HCT116 (cell line): Measurements from ENCODE around the gene MBTPS1. TPM values are rescaled to one million over a fixed set of nuclear protein-coding genes. Genes with fewer than 3 reads are reported as not detected.

Experiments used
- ATAC-seq: fragments of 200-7000 bp; cut with Tn5 transposase; 2 replicates; pipeline ENCODE4 v1.9.1; 2020; ENCODE audit warnings: mild to moderate bottlenecking, moderate library complexity
- BruUV-seq: library from RNA; stranded (reverse); fragments of 400-500 nt; replicated peaks from 2 replicates; lab custom pipeline; 2021; lab: Mats Ljungman, UMichigan
- CTCF ChIA-PET: fragments of 300-600 bp; sonication (Branson Sonifier 250); formaldehyde crosslinking; loops from one replicate; lab custom pipeline; 2021; ENCODE audit warnings: antibody characterized with exemption; lab: Charles Lee
- POLR2A ChIA-PET: fragments of 300-600, 350-600 bp; sonication (Branson Sonifier 250); formaldehyde crosslinking; loops from one replicate; lab custom pipeline; 2021; ENCODE audit warnings: antibody characterized with exemption; lab: Charles Lee
- RAD21 ChIA-PET, 2 experiments: fragments of 300-600 bp; sonication (Branson Sonifier 250); formaldehyde crosslinking; loops; one replicate each; lab custom pipeline; 2023; ENCODE audit warnings: low total read pairs in 2 of 2; ENCODE audit not compliant: uncharacterized antibody in 2 of 2, unreplicated experiment in 2 of 2, low non-redundant PET in 1 of 2; lab: Charles Lee
- DNase-seq: peaks from one replicate; pipeline ENCODE4 v3.0.0-alpha.2; 2010; ENCODE audit warnings: low read depth, low spot score
- H2AFZ ChIP-seq: fragments of 200-600 bp; shearing (Covaris generic), sonication (generic); 2 replicates; pipeline ENCODE4 v1.6.1; 2017; ENCODE audit warnings: low read depth, mixed run types, mixed read lengths, antibody characterized with exemption, low read length; ENCODE audit not compliant: poor library complexity, severe bottlenecking
- H3K27ac ChIP-seq: 2 replicates; pipeline ENCODE4 v1.5.1; 2012; ENCODE audit warnings: low read depth, low read length
- H3K27me3 ChIP-seq: fragments of 200-600 bp; sonication (generic); 2 replicates; pipeline ENCODE4 v1.6.1; 2016; ENCODE audit warnings: mixed run types, low read length, mixed read lengths; ENCODE audit not compliant: insufficient read depth
- H3K36me3 ChIP-seq, 2 experiments: fragments of 200-500 bp in 1 of 2; fragments of 200-600 bp in 1 of 2; sonication (Bioruptor generic) in 1 of 2; sonication (generic) in 1 of 2; 2 replicates each; pipeline versions ENCODE4 v1.5.1 to v1.6.1; 2014 to 2016; ENCODE audit warnings: low read length in 2 of 2, inconsistent platforms in 1 of 2, mixed read lengths in 1 of 2, mixed run types in 1 of 2; ENCODE audit not compliant: insufficient read depth in 2 of 2, control insufficient read depth in 1 of 2
- H3K4me1 ChIP-seq, 2 experiments: fragments of 200-600 bp in 1 of 2; sonication (generic) in 1 of 2; 2 replicates each; pipeline versions ENCODE4 v1.5.1 to v1.6.1; 2012 to 2017; ENCODE audit warnings: low read length in 2 of 2, inconsistent platforms in 1 of 2, mild to moderate bottlenecking in 1 of 2, mixed read lengths in 1 of 2, mixed run types in 1 of 2, moderate library complexity in 1 of 2; ENCODE audit not compliant: insufficient read depth in 2 of 2, control insufficient read depth in 1 of 2
- H3K4me2 ChIP-seq: fragments of 200-600 bp; sonication (generic); 2 replicates; pipeline ENCODE4 v1.6.1; 2017; ENCODE audit warnings: mixed run types, low read length, mixed read lengths
- H3K4me3 ChIP-seq, 2 experiments: fragments of 200-600 bp in 1 of 2; sonication (generic) in 1 of 2; replicated peaks in 1 of 2; 2 replicates each; pipeline ENCODE4 v1.5.1; 2011 to 2016; ENCODE audit warnings: low read length in 2 of 2, control low read depth in 1 of 2, low read depth in 1 of 2, mild to moderate bottlenecking in 1 of 2, mixed read lengths in 1 of 2, mixed run types in 1 of 2
- H3K79me2 ChIP-seq: fragments of 200-600 bp; sonication (generic); 2 replicates; pipeline ENCODE4 v1.6.1; 2017; ENCODE audit warnings: mild to moderate bottlenecking, mixed run types, low read length, moderate library complexity, mixed read lengths; ENCODE audit not compliant: insufficient read depth
- H3K9ac ChIP-seq: fragments of 200-600 bp; sonication (generic); 2 replicates; pipeline ENCODE4 v1.6.1; 2016; ENCODE audit warnings: low read length, mixed read lengths
- H3K9me2 ChIP-seq: fragments of 200-600 bp; sonication (generic), shearing (Covaris generic); 2 replicates; pipeline ENCODE4 v1.6.1; 2017; ENCODE audit warnings: mixed run types, mild to moderate bottlenecking, moderate library complexity; ENCODE audit not compliant: insufficient read depth
- H3K9me3 ChIP-seq, 2 experiments: fragments of 200-500 bp in 1 of 2; fragments of 200-600 bp in 1 of 2; sonication (Bioruptor generic) in 1 of 2; sonication (generic) in 1 of 2; 2 replicates each; pipeline ENCODE4 v1.6.1; 2014 to 2017; ENCODE audit warnings: low read length in 2 of 2, mixed read lengths in 2 of 2, inconsistent platforms in 1 of 2, low read depth in 1 of 2, mild to moderate bottlenecking in 1 of 2, mixed run types in 1 of 2, moderate library complexity in 1 of 2; ENCODE audit not compliant: control insufficient read depth in 1 of 2, insufficient read depth in 1 of 2
- H4K20me1 ChIP-seq: fragments of 200-600 bp; sonication (generic), shearing (Covaris generic); 2 replicates; pipeline ENCODE4 v1.6.1; 2017; ENCODE audit warnings: mixed run types, mild to moderate bottlenecking, moderate library complexity; ENCODE audit not compliant: insufficient read depth
- CBX3 ChIP-seq: IDR thresholded peaks from 2 replicates; pipeline ENCODE4 v1.6.1; 2012; ENCODE audit warnings: low read depth
- EGR1 ChIP-seq: IDR thresholded peaks from 2 replicates; pipeline ENCODE4 v1.6.1; 2012; ENCODE audit warnings: low read depth
- EZH2 ChIP-seq: fragments of 200-600 bp; sonication (generic); IDR thresholded peaks from 2 replicates; pipeline ENCODE4 v1.6.1; 2017; ENCODE audit warnings: antibody characterized with exemption, mixed run types
- POLR2A ChIP-seq: IDR thresholded peaks from 2 replicates; pipeline ENCODE4 v1.7.0; 2011; ENCODE audit warnings: borderline replicate concordance; ENCODE audit not compliant: insufficient read depth, insufficient read length; ENCODE audit errors: extremely low read depth
- POLR2AphosphoS5 ChIP-seq: IDR thresholded peaks from 2 replicates; pipeline ENCODE4 v1.6.1; 2011; ENCODE audit warnings: mild to moderate bottlenecking, low read depth, low read length, moderate library complexity
- RAD21 ChIP-seq: IDR thresholded peaks from 2 replicates; pipeline ENCODE4 v1.6.1; 2012; ENCODE audit warnings: low read depth, mild to moderate bottlenecking
- SP1 ChIP-seq: IDR thresholded peaks from 2 replicates; pipeline ENCODE4 v1.6.1; 2012; ENCODE audit warnings: low read depth
- SRF ChIP-seq: IDR thresholded peaks from 2 replicates; pipeline ENCODE4 v1.6.1; 2012; ENCODE audit warnings: low read depth
- TCF7L2 ChIP-seq: IDR thresholded peaks from 2 replicates; pipeline ENCODE4 v1.7.0; 2011; ENCODE audit warnings: borderline replicate concordance, inconsistent platforms; ENCODE audit not compliant: insufficient read depth, insufficient read length; ENCODE audit errors: extremely low read depth
- ZFX ChIP-seq: fragments of 450-650 bp; IDR thresholded peaks from 2 replicates; pipeline ENCODE4 v1.6.1; 2017
- intact Hi-C: fragments of 100-400 bp; cut with micrococcal nuclease; formaldehyde crosslinking; loops from 2 replicates; pipeline ENCODE4 v1.10.0; 2022
- total RNA-seq: library from RNA; stranded (reverse); gene quantifications from one replicate; pipeline ENCODE4 v1.2.1, GENCODE V29; 2021; ENCODE audit not compliant: unreplicated experiment
- TF ChIP-seq, protein P1 (sequence below): IDR thresholded peaks from 2 replicates; pipeline ENCODE4 v1.6.1; 2012

Gene MBTPS1
- total RNA-seq, 1 experiment from 2014 or later, result 111 TPM

DNA sequence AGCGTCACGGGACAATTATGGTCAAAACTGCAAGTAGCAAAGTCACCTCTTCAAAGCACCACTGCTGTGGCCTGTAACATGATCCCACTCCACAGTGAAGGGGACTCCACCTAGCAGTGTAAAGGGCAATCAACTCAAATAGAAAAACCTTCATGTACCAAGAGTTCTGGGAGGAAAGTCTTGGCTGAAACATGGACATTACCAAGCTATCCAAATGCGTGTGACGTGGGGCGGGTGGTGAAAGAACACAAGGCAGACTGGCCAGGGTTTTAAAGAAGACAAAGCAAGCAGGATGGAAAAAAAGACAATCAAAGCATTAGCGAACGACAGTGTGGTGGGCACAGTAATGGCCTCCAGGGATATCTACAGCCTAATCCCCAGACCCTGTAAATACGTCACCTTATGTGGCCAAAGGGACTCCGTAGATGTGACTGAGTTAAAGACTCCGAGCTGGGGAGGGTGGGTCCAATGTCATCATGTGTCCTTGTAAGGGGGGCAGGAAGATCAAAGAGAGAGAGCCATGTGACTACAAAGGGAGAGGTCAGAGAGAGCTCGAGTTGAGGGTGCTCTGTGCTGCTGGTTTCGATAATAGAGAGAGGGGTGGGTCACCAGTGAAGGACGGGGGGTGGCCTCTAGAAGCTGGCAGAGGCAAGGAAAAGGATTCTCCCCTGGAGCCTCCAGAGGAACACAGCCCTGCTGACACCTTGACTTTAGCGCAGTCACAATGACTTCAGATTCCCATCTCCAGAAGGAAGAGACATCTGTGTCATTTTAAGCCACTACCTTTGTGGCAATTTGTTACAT is 22.3 kb upstream of the MBTPS1 start:
- BruUV-seq, result no TSS peak
- peaks cover 26 to 39% of the 10 kb centered on the region in 2 experiments for H3K4me1 ChIP-seq
- no peak for TF ChIP-seq EZH2
- TF ChIP-seq POLR2AphosphoS5, result no peak
- no peak for TF ChIP-seq EGR1
- 0 out of 2 replicates have a peak, but pooled peaks have one; percentile 70 for TF ChIP-seq SRF
- peak; percentile 92 for TF ChIP-seq TCF7L2
- no peak for TF ChIP-seq POLR2A
- peak; percentile 54; the same call in 1 of the 2 replicates for TF ChIP-seq SP1
- no peak for TF ChIP-seq RAD21
- TF ChIP-seq ZFX, result no peak
- TF ChIP-seq CBX3, result peak; percentile 58; the same call in 1 of the 2 replicates
- TF ChIP-seq, protein P1, sequence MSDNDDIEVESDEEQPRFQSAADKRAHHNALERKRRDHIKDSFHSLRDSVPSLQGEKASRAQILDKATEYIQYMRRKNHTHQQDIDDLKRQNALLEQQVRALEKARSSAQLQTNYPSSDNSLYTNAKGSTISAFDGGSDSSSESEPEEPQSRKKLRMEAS, result peak; percentile 15; the same call in 1 of the 2 replicates
- TF ChIP-seq, all 23 proteins: peak for 5
- DNase-seq (peak; percentile 54), ATAC-seq (peak; percentile 74)
- POLR2A ChIA-PET, result no interaction called here
- CTCF ChIA-PET, result no interaction called here
- peak overlapping the region; percentile 10 for H3K27ac ChIP-seq
- intact Hi-C loops, result no loop called here
- H3K9me3 ChIP-seq, result no peaks in the 10 kb centered on the region
- no peaks in the 10 kb centered on the region for H3K27me3 ChIP-seq
- no peaks in the 10 kb centered on the region; the same call in 1 of the 2 replicates for H4K20me1 ChIP-seq
- H3K4me3 ChIP-seq, result peak overlapping the region in 1 of 2 experiments; percentile 38; a peak in 2 of 4 replicates
- no peaks in the 10 kb centered on the region for H3K9me2 ChIP-seq
- RAD21 ChIA-PET, result interaction anchor here in 1 of 2 experiments (0.6 kb wide), 1 partner anchor 138 kb away, joined by 3 read pairs; no protein-coding TSS in a partner anchor
- peak overlapping the region; percentile 81 for H3K4me2 ChIP-seq
- H2AFZ ChIP-seq, result no peak overlapping the region
- H3K9ac ChIP-seq, result peak overlapping the region; percentile 29
- peaks cover 68% of the 10 kb centered on the region for H3K79me2 ChIP-seq
- H3K36me3 ChIP-seq, result no peaks in the 10 kb centered on the region
